Gastroesophageal sphincter (tissue), 4 donors: ENCODE results near the gene PSMB2. TPM values are rescaled to one million over a fixed set of nuclear protein-coding genes. Genes with fewer than 3 reads are reported as not detected.
A peak's percentile ranks its signal among the peaks of the same experiment; 100 is the strongest.

Experiments
- ATAC-seq: fragments of 150-250 bp; one replicate; pipeline ENCODE4 v1.9.1; 2016; ENCODE audit warnings: mild to moderate bottlenecking, moderate library complexity
- H3K27ac ChIP-seq, 4 donors: fragments of 200-600 bp; sonication (generic) in 3 of 4; 1 replicate in 3 of 4; 2 replicates in 1 of 4; pipeline ENCODE4 v1.5.1; 2016 to 2019
- H3K27me3 ChIP-seq: fragments of 200-600 bp; sonication (generic); one replicate; pipeline ENCODE4 v1.5.1; 2019
- H3K36me3 ChIP-seq, 2 donors: fragments of 200-600 bp; sonication (generic); one replicate each; pipeline ENCODE4 v1.5.1; 2019; ENCODE audit warnings: control low read depth in 1 of 2
- H3K4me1 ChIP-seq, 3 donors: fragments of 200-600 bp; sonication (generic); 1 replicate in 2 of 3; 2 replicates in 1 of 3; pipeline ENCODE4 v1.5.1; 2016 to 2019; ENCODE audit warnings: control low read depth in 2 of 3
- H3K4me3 ChIP-seq, 2 donors: fragments of 200-600 bp; sonication (generic); one replicate each; pipeline ENCODE4 v1.5.1; 2019; ENCODE audit warnings: mild to moderate bottlenecking in 1 of 2, moderate library complexity in 1 of 2
- H3K9me3 ChIP-seq, 3 donors: fragments of 200-600 bp; sonication (generic); one replicate each; pipeline ENCODE4 v1.5.1; 2017 to 2019; ENCODE audit warnings: control low read depth in 2 of 3
- CTCF ChIP-seq, 4 experiments: fragments of 200-600 bp in 2 of 4; fragments of 450-650 bp in 2 of 4; sonication (generic) in 1 of 4; IDR thresholded peaks; one replicate each; pipeline ENCODE4 v1.5.1; 2017 to 2019; ENCODE audit warnings: antibody characterized with exemption in 4 of 4, mild to moderate bottlenecking in 2 of 4, moderate library complexity in 2 of 4
- EP300 ChIP-seq: sonication (generic); formaldehyde crosslinking; IDR thresholded peaks from one replicate; pipeline ENCODE4 v1.6.1; 2017; ENCODE audit warnings: antibody characterized with exemption, mild to moderate bottlenecking
- POLR2A ChIP-seq, 2 donors: fragments of 450-650 bp; IDR thresholded peaks; one replicate each; pipeline ENCODE4 v1.6.1; 2017; ENCODE audit warnings: antibody characterized with exemption in 2 of 2, mild to moderate bottlenecking in 2 of 2, moderate library complexity in 1 of 2
- POLR2AphosphoS5 ChIP-seq: sonication (generic); formaldehyde crosslinking; IDR thresholded peaks from one replicate; pipeline ENCODE4 v1.6.1; 2017; ENCODE audit warnings: antibody characterized with exemption
- WGBS, 2 donors: methylation state at CpG; one replicate each; pipeline ENCODE4 v1.1.5; 2018; ENCODE audit warnings: low coverage in 1 of 2; 5-methylcytosine and 5-hydroxymethylcytosine counted together
- total RNA-seq, 4 donors: library from RNA; depleted of rRNA; stranded (reverse); fragments of >200 nt; gene quantifications; one replicate each; pipeline ENCODE4 v1.1.0, GENCODE V29; 2016

Gene PSMB2
- total RNA-seq, 4 donors from 2014 or later: 31.0 to 39.3 (median 38.7) TPM

- H3K4me1 ChIP-seq: peaks cover 0 to 53% (median 0%) of the 10 kb centered on the region in 3 donors
- WGBS, 2 donors: 0% methylated on average over 1 of the region's 1 CpG
These were observed 3.9 kb downstream of the PSMB2 start for GRCh38 chr1:35637401-35637809.

GRCh38 chr1:35633547-35633946, 7.8 kb downstream of the PSMB2 start:
- no peak for ATAC-seq

More at GRCh38 chr1:35637401-35637809, 3.9 kb downstream of the PSMB2 start:
- Histone ChIP-seq H3K9me3 (no peaks in the 10 kb centered on the region), H3K4me3 (peak overlapping the region; percentile 16 to 23), H3K27me3 (no peaks in the 10 kb centered on the region), H3K27ac (peak overlapping the region; percentile 12 to 74 (median 56)), H3K36me3 (peaks cover 7 to 38% of the 10 kb centered on the region in 2 donors)
- TF ChIP-seq POLR2AphosphoS5: no peak
- no peak for TF ChIP-seq CTCF (IDR thresholded peaks at IDR 0.05)
- no peak for TF ChIP-seq EP300
- TF ChIP-seq POLR2A (IDR thresholded peaks at IDR 0.05): no peak
- no peak for ATAC-seq

GRCh38 chr1:35631396-35631795, 9.9 kb downstream of the PSMB2 start:
- peaks cover 14 to 92% of the 10 kb centered on the region in 2 donors for H3K36me3 ChIP-seq

More at GRCh38 chr1:35633547-35633946, 7.8 kb downstream of the PSMB2 start:
- TF ChIP-seq POLR2AphosphoS5 (no peak), EP300 (no peak), CTCF (IDR thresholded peaks at IDR 0.05) (no peak), POLR2A (IDR thresholded peaks at IDR 0.05) (no peak)
- Histone ChIP-seq H3K4me1 (peaks cover 0 to 26% (median 0%) of the 10 kb centered on the region in 3 donors), H3K36me3 (peaks cover 14 to 76% of the 10 kb centered on the region in 2 donors), H3K27me3 (no peaks in the 10 kb centered on the region), H3K27ac (no peak overlapping the region), H3K4me3 (no peak overlapping the region), H3K9me3 (no peaks in the 10 kb centered on the region)

GRCh38 chr1:35629051-35629450, 12.3 kb downstream of the PSMB2 start:
- TF ChIP-seq POLR2A (IDR thresholded peaks at IDR 0.05) (no peak), POLR2AphosphoS5 (no peak), CTCF (IDR thresholded peaks at IDR 0.05) (no peak), EP300 (no peak)
- no peak for ATAC-seq
- WGBS, 2 donors: 69 to 89% methylated on average over 2 of the region's 2 CpGs
- Histone ChIP-seq H3K4me1 (no peaks in the 10 kb centered on the region), H3K27ac (no peak overlapping the region), H3K27me3 (no peaks in the 10 kb centered on the region), H3K9me3 (no peaks in the 10 kb centered on the region), H3K4me3 (no peak overlapping the region), H3K36me3 (peaks cover 14 to 92% of the 10 kb centered on the region in 2 donors)

More at GRCh38 chr1:35631396-35631795, 9.9 kb downstream of the PSMB2 start:
- TF ChIP-seq POLR2AphosphoS5 (no peak), CTCF (IDR thresholded peaks at IDR 0.05) (no peak), EP300 (no peak), POLR2A (IDR thresholded peaks at IDR 0.05) (no peak)
- H3K27ac ChIP-seq: no peak overlapping the region
- WGBS, 2 donors: 58 to 88% methylated on average over 1 to 2 of the region's 3 CpGs
- H3K4me3 ChIP-seq: no peak overlapping the region
- no peaks in the 10 kb centered on the region for H3K9me3 ChIP-seq
- ATAC-seq: no peak
- H3K4me1 ChIP-seq: peaks cover 0 to 4% (median 0%) of the 10 kb centered on the region in 3 donors
- no peaks in the 10 kb centered on the region for H3K27me3 ChIP-seq

- ATAC-seq: no peak
- TF ChIP-seq EP300: no peak
- no peak for TF ChIP-seq POLR2A (IDR thresholded peaks at IDR 0.05)
- TF ChIP-seq POLR2AphosphoS5: no peak
- TF ChIP-seq CTCF (IDR thresholded peaks at IDR 0.05): no peak
- no peaks in the 10 kb centered on the region for H3K4me1 ChIP-seq
- no peak overlapping the region for H3K4me3 ChIP-seq
- no peaks in the 10 kb centered on the region for H3K9me3 ChIP-seq
- no peak overlapping the region for H3K27ac ChIP-seq
- no peaks in the 10 kb centered on the region for H3K27me3 ChIP-seq
- peaks cover 0 to 86% of the 10 kb centered on the region in 2 donors for H3K36me3 ChIP-seq
These were observed 17.5 kb downstream of the PSMB2 start for GRCh38 chr1:35623832-35624231.
